SK-N-SH treated with all-trans-retinoic acid at 6 μM for 48 hours (cell line): Measurements from ENCODE around the gene NUP98.

ENCODE experiments used
- ATAC-seq: fragments of 200-7000 bp; cut with Tn5 transposase; 3 replicates; pipeline ENCODE4 v1.9.1; 2020; ENCODE audit warnings: mild to moderate bottlenecking, moderate library complexity
- ARNTL ChIP-seq: fragments of 450-650 bp; formaldehyde crosslinking; IDR thresholded peaks from 2 replicates; pipeline ENCODE4 v1.5.0; 2020; ENCODE audit warnings: low read depth, mild to moderate bottlenecking, moderate library complexity, borderline replicate concordance
- BACH2 ChIP-seq: fragments of 250-450 bp; sonication (Bioruptor Pico); IDR thresholded peaks from 2 replicates; pipeline ENCODE4 v1.9.0; 2021; ENCODE audit warnings: mild to moderate bottlenecking, borderline replicate concordance
- ESRRG ChIP-seq: fragments of 250-450 bp; sonication (Bioruptor Pico); IDR thresholded peaks from 2 replicates; pipeline ENCODE4 v1.6.1; 2021; ENCODE audit warnings: mild to moderate bottlenecking
- GLIS3 ChIP-seq: fragments of 250-450 bp; sonication (Bioruptor Pico); IDR thresholded peaks from 2 replicates; pipeline ENCODE4 v1.5.0; 2020; ENCODE audit warnings: mild to moderate bottlenecking, moderate library complexity
- ISL1 ChIP-seq: fragments of 250-450 bp; sonication (Bioruptor Pico); IDR thresholded peaks from 2 replicates; pipeline ENCODE4 v2.1.2; 2022; ENCODE audit warnings: mild to moderate bottlenecking, moderate library complexity
- OSR1 ChIP-seq: fragments of 250-450 bp; sonication (Bioruptor Pico); IDR thresholded peaks from 2 replicates; pipeline ENCODE4 v1.8.0; 2022; ENCODE audit warnings: moderate library complexity, mild to moderate bottlenecking, inconsistent platforms
- PATZ1 ChIP-seq: fragments of 250-450 bp; sonication (Bioruptor Pico); IDR thresholded peaks from 2 replicates; pipeline ENCODE4 v1.8.0; 2020; ENCODE audit warnings: mild to moderate bottlenecking, moderate library complexity, borderline replicate concordance
- POU6F1 ChIP-seq: fragments of 250-450 bp; sonication (Bioruptor Pico); IDR thresholded peaks from 2 replicates; pipeline ENCODE4 v1.8.0; 2021; ENCODE audit warnings: low read depth, mild to moderate bottlenecking, moderate library complexity, borderline replicate concordance
- PPARA ChIP-seq: fragments of 250-450 bp; sonication (Bioruptor Pico); IDR thresholded peaks from 2 replicates; pipeline ENCODE4 v1.5.0; 2020; ENCODE audit warnings: mild to moderate bottlenecking, borderline replicate concordance
- RARB ChIP-seq: fragments of 250-450 bp; sonication (Bioruptor Pico); IDR thresholded peaks from 2 replicates; pipeline ENCODE4 v1.8.0; 2021; ENCODE audit warnings: mild to moderate bottlenecking, moderate library complexity
- SNAI2 ChIP-seq: fragments of 250-450 bp; sonication (Bioruptor Pico); IDR thresholded peaks from 2 replicates; pipeline ENCODE4 v1.5.0; 2020; ENCODE audit warnings: mild to moderate bottlenecking, moderate library complexity
- TOX ChIP-seq: fragments of 250-450 bp; sonication (Bioruptor Pico); IDR thresholded peaks from 2 replicates; pipeline ENCODE4 v1.8.0; 2021; ENCODE audit warnings: mild to moderate bottlenecking, moderate library complexity, borderline replicate concordance
- TSHZ2 ChIP-seq: fragments of 250-450 bp; sonication (Bioruptor Pico); IDR thresholded peaks from 2 replicates; pipeline ENCODE4 v1.5.0; 2020; ENCODE audit warnings: mild to moderate bottlenecking, moderate library complexity
- ZC3H10 ChIP-seq: fragments of 250-450 bp; sonication (Bioruptor Pico); IDR thresholded peaks from 2 replicates; pipeline ENCODE4 v1.5.1; 2021; ENCODE audit warnings: mild to moderate bottlenecking, moderate library complexity
- ZNF565 ChIP-seq: fragments of 450-650 bp; formaldehyde crosslinking; conservative IDR thresholded peaks from 2 replicates; pipeline ENCODE4 v1.5.0; 2020; ENCODE audit warnings: low read depth, mild to moderate bottlenecking, moderate library complexity
- ZNF70 ChIP-seq: fragments of 450-650 bp; formaldehyde crosslinking; IDR thresholded peaks from 2 replicates; pipeline ENCODE4 v1.5.0; 2020; ENCODE audit warnings: mild to moderate bottlenecking, moderate library complexity
- ZNF8 ChIP-seq: fragments of 450-650 bp; formaldehyde crosslinking; IDR thresholded peaks from 2 replicates; pipeline ENCODE4 v1.5.0; 2020; ENCODE audit warnings: mild to moderate bottlenecking, moderate library complexity
- TF ChIP-seq, protein P1 (sequence below): fragments of 250-450 bp; sonication (Bioruptor Pico); IDR thresholded peaks from 2 replicates; pipeline ENCODE4 v1.5.1; 2021; ENCODE audit warnings: mild to moderate bottlenecking, moderate library complexity

Gene NUP98

DNA sequence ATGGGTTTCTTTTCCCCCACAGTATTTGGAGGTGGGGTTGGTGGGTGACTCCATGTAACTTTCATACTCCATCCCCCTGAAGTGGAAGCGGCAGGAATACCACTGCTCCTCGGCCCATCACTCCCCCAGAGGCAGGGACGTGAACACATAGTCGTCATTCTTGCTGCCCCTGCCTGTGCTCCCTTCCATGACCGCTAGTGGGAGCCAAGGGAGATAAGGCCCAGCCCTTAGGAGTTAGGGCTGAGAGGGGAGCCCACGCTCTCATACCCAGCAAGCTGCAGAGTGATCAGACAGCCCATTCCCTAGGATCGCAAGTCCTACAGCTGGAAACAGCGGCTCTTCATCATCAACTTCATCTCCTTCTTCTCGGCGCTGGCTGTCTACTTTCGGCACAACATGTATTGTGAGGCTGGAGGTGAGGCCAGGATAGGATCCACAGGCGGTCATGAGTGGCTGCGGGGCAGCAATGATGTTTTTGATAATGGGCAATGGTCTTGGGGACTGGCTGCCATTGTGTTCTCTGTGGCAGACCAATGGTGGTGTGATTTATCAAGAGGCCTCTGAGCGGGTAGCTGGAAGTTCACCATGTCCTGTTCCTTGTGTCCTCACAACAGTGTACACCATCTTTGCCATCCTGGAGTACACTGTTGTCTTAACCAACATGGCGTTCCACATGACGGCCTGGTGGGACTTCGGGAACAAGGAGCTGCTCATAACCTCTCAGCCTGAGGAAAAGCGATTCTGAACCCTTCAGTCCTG lies 27.5 kb upstream of the NUP98 start:
- no peak for TF ChIP-seq ZNF565 (CRISPR knock-in tag)
- no peak for TF ChIP-seq PPARA (CRISPR knock-in tag)
- TF ChIP-seq TSHZ2 (CRISPR knock-in tag): no peak

DNA sequence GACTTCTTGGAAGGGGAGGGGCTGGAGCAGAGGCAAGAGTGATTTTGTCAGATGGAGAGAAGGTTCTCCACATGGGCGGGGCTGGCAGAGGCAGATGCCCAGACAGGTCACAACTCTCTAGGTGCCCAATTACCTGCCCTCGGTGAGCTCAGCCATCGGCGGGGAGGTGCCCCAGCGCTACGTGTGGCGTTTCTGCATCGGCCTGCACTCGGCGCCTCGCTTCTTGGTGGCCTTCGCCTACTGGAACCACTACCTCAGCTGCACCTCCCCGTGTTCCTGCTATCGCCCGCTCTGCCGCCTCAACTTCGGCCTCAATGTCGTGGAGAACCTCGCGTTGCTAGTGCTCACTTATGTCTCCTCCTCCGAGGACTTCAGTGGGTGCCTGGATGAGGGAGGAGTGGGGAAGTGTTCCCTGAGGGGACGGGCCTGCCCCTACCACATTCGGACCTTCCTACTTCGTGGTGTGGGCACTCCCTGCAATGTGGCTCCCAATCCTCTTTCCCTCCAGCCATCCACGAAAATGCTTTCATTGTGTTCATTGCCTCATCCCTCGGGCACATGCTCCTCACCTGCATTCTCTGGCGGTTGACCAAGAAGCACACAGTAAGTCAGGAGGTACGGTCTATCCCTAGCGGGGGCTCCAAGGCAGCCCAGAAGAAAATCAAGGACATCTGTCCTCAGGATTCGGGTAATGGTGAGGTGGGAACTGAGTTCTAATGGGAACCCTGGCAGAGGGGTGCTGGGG lies 26.6 kb upstream of the NUP98 start:
- ATAC-seq: no peak
- TF ChIP-seq, protein P1, sequence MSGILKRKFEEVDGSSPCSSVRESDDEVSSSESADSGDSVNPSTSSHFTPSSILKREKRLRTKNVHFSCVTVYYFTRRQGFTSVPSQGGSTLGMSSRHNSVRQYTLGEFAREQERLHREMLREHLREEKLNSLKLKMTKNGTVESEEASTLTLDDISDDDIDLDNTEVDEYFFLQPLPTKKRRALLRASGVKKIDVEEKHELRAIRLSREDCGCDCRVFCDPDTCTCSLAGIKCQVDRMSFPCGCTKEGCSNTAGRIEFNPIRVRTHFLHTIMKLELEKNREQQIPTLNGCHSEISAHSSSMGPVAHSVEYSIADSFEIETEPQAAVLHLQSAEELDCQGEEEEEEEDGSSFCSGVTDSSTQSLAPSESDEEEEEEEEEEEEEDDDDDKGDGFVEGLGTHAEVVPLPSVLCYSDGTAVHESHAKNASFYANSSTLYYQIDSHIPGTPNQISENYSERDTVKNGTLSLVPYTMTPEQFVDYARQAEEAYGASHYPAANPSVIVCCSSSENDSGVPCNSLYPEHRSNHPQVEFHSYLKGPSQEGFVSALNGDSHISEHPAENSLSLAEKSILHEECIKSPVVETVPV (CRISPR knock-in tag): no peak
- TF ChIP-seq POU6F1 (CRISPR knock-in tag): no peak
- TF ChIP-seq SNAI2: no peak
- TF ChIP-seq TSHZ2 (CRISPR knock-in tag): no peak
- no peak for TF ChIP-seq PPARA (CRISPR knock-in tag)
- TF ChIP-seq TOX (CRISPR knock-in tag): no peak
- TF ChIP-seq ZNF565 (CRISPR knock-in tag): no peak
- no peak for TF ChIP-seq GLIS3 (CRISPR knock-in tag)
- TF ChIP-seq, all 23 proteins: peak for 0

More for the DNA sequence above, 27.5 kb upstream of the NUP98 start:
- ATAC-seq: peak; percentile 65

- TF ChIP-seq ZNF8 (CRISPR knock-in tag): no peak
- no peak for TF ChIP-seq RARB (CRISPR knock-in tag)
- TF ChIP-seq ISL1 (CRISPR knock-in tag): no peak
- no peak for TF ChIP-seq ESRRG (CRISPR knock-in tag)
- TF ChIP-seq BACH2 (CRISPR knock-in tag): no peak
- ATAC-seq: peak; percentile 79
Measured at GRCh38 chr11:3823303-3823702, 25.9 kb upstream of the NUP98 start.

- no peak for ATAC-seq
- TF ChIP-seq ESRRG (CRISPR knock-in tag): no peak
- TF ChIP-seq OSR1 (CRISPR knock-in tag): no peak
- TF ChIP-seq PATZ1 (CRISPR knock-in tag): no peak
- no peak for TF ChIP-seq ARNTL (CRISPR knock-in tag)
- no peak for TF ChIP-seq BACH2 (CRISPR knock-in tag)
- no peak for TF ChIP-seq ZNF70 (CRISPR knock-in tag)
- no peak for TF ChIP-seq GLIS3 (CRISPR knock-in tag)
- no peak for TF ChIP-seq SNAI2
- no peak for TF ChIP-seq RARB (CRISPR knock-in tag)
- no peak for TF ChIP-seq ZC3H10 (CRISPR knock-in tag)
- TF ChIP-seq, all 23 proteins: peak for 0
Measured at GRCh38 chr11:3822312-3822711, 25.0 kb upstream of the NUP98 start.
